HepG2 (cell line): Measurements from ENCODE around the gene GDAP1L1. TPM values are rescaled to one million over a fixed set of nuclear protein-coding genes. Genes with fewer than 3 reads are reported as not detected.
A peak's percentile ranks its signal among the peaks of the same experiment; 100 is the strongest.

ENCODE experiments used
- CBFB ChIP-seq: sonication (generic); formaldehyde crosslinking; IDR thresholded peaks from 2 replicates; pipeline ENCODE4 v1.4.0; 2020; ENCODE audit warnings: missing genetic modification reagents
- CREB1 ChIP-seq, 2 experiments: fragments of 450-650 bp in 1 of 2; IDR thresholded peaks; 2 replicates each; pipeline ENCODE4 v1.6.1; 2016 to 2017; ENCODE audit warnings: control low read depth in 1 of 2, mild to moderate bottlenecking in 1 of 2, missing compliant biosample characterization in 1 of 2, missing genetic modification characterization in 1 of 2
- GZF1 ChIP-seq: sonication (generic); formaldehyde crosslinking; IDR thresholded peaks from 2 replicates; pipeline ENCODE4 v1.5.1; 2020; ENCODE audit warnings: mild to moderate bottlenecking, missing genetic modification reagents
- HOXA9 ChIP-seq: sonication (generic); formaldehyde crosslinking; IDR thresholded peaks from 2 replicates; pipeline ENCODE4 v1.8.1; 2022; ENCODE audit warnings: missing genetic modification reagents, mild to moderate bottlenecking, moderate library complexity, borderline replicate concordance
- ISL2 ChIP-seq: sonication (generic); formaldehyde crosslinking; IDR thresholded peaks from 2 replicates; pipeline ENCODE4 v1.5.0; 2020; ENCODE audit warnings: missing genetic modification reagents
- NCOA1 ChIP-seq: sonication (generic); formaldehyde crosslinking; IDR thresholded peaks from 2 replicates; pipeline ENCODE4 v1.9.0; 2021; ENCODE audit warnings: missing genetic modification reagents
- NCOA2 ChIP-seq: sonication (generic); formaldehyde crosslinking; IDR thresholded peaks from 2 replicates; pipeline ENCODE4 v1.8.0; 2022; ENCODE audit warnings: inconsistent platforms
- NFIC ChIP-seq: IDR thresholded peaks from 2 replicates; pipeline ENCODE4 v1.6.1; 2012; ENCODE audit warnings: mild to moderate bottlenecking, low read length, inconsistent platforms
- NFRKB ChIP-seq: fragments of 450-650 bp; IDR thresholded peaks from 2 replicates; pipeline ENCODE4 v1.6.1; 2017
- PCBP2 ChIP-seq: fragments of 200-400 bp; formaldehyde crosslinking; optimal IDR thresholded peaks from 2 replicates; pipeline ENCODE3; 2018; ENCODE audit warnings: low read length, low read depth; ENCODE audit not compliant: poor library complexity, severe bottlenecking
- PLRG1 ChIP-seq: fragments of 450-650 bp; conservative IDR thresholded peaks from 2 replicates; pipeline ENCODE4 v1.6.1; 2016
- SALL1 ChIP-seq: sonication (generic); formaldehyde crosslinking; IDR thresholded peaks from 2 replicates; pipeline ENCODE4 v1.8.0; 2022; ENCODE audit warnings: mild to moderate bottlenecking, missing genetic modification reagents
- SMC3 ChIP-seq: IDR thresholded peaks from 2 replicates; pipeline ENCODE4 v1.6.1; 2011; ENCODE audit warnings: low read length, improper control_type of control experiment
- YEATS2 ChIP-seq: sonication (generic); formaldehyde crosslinking; IDR thresholded peaks from 2 replicates; pipeline ENCODE4 v1.4.0; 2020; ENCODE audit warnings: missing genetic modification reagents, borderline replicate concordance
- ZBTB20 ChIP-seq: sonication (generic); formaldehyde crosslinking; IDR thresholded peaks from 2 replicates; pipeline ENCODE4 v1.8.1; 2023; ENCODE audit warnings: missing genetic modification reagents, low read depth, mild to moderate bottlenecking, borderline replicate concordance
- ZFP82 ChIP-seq: sonication (generic); formaldehyde crosslinking; IDR thresholded peaks from 2 replicates; pipeline ENCODE4 v1.5.1; 2020; ENCODE audit warnings: mild to moderate bottlenecking, missing genetic modification reagents, borderline replicate concordance
- ZMYM4 ChIP-seq: sonication (generic); formaldehyde crosslinking; IDR thresholded peaks from 2 replicates; pipeline ENCODE4 v1.8.1; 2023; ENCODE audit warnings: mild to moderate bottlenecking, missing genetic modification reagents
- ZNF143 ChIP-seq: sonication (generic); formaldehyde crosslinking; IDR thresholded peaks from 2 replicates; pipeline ENCODE4 v1.4.0; 2020; ENCODE audit warnings: missing genetic modification reagents
- ZNF33A ChIP-seq: sonication (generic); formaldehyde crosslinking; IDR thresholded peaks from 2 replicates; pipeline ENCODE4 v1.5.1; 2020; ENCODE audit warnings: missing genetic modification reagents, mild to moderate bottlenecking, moderate library complexity, borderline replicate concordance
- ZNF460 ChIP-seq: sonication (generic); formaldehyde crosslinking; IDR thresholded peaks from 2 replicates; pipeline ENCODE4 v1.5.1; 2020; ENCODE audit warnings: missing genetic modification reagents, mild to moderate bottlenecking, borderline replicate concordance
- ZNF616 ChIP-seq: sonication (generic); formaldehyde crosslinking; IDR thresholded peaks from 2 replicates; pipeline ENCODE4 v1.5.0; 2020; ENCODE audit warnings: low read depth, mild to moderate bottlenecking, missing genetic modification reagents
- ZNF782 ChIP-seq: sonication (generic); formaldehyde crosslinking; IDR thresholded peaks from 2 replicates; pipeline ENCODE4 v1.4.0; 2020; ENCODE audit warnings: missing genetic modification reagents, mild to moderate bottlenecking, borderline replicate concordance
- ZNF891 ChIP-seq: sonication (generic); formaldehyde crosslinking; IDR thresholded peaks from 2 replicates; pipeline ENCODE4 v1.5.0; 2020; ENCODE audit warnings: mild to moderate bottlenecking, missing genetic modification reagents
- ZSCAN21 ChIP-seq: sonication (generic); formaldehyde crosslinking; IDR thresholded peaks from 2 replicates; pipeline ENCODE4 v1.8.0; 2022; ENCODE audit warnings: mild to moderate bottlenecking, missing genetic modification reagents, moderate library complexity, borderline replicate concordance
- polyA plus RNA-seq, 8 experiments: library from polyadenylated mRNA; depleted of rRNA in 3 of 8; stranded (reverse) in 7 of 8; unstranded in 1 of 8; fragments of >200 nt; fragmentation: Illumina TruSeq in 4 of 8; extraction: Trizol in 4 of 8; gene quantifications; 2 replicates each; pipeline versions ENCODE4 v1.2.1 to v1.2.3, GENCODE V29; 2011 to 2016; ENCODE audit warnings: low read depth in 4 of 8, missing spikeins in 1 of 8, mixed read lengths in 1 of 8; ENCODE audit not compliant: insufficient read depth in 1 of 8
- total RNA-seq, 5 experiments: library from RNA; depleted of rRNA; stranded (reverse); fragments of >200 nt; fragmentation: Illumina TruSeq; extraction: Trizol; gene quantifications; 2 replicates each; pipeline ENCODE4 v1.2.3, GENCODE V29; 2016; ENCODE audit warnings: low read depth in 1 of 5
- TF ChIP-seq, protein P1 (sequence below): sonication (generic); formaldehyde crosslinking; IDR thresholded peaks from 2 replicates; pipeline ENCODE4 v1.4.0; 2020; ENCODE audit warnings: mild to moderate bottlenecking, missing genetic modification reagents, borderline replicate concordance
- TF ChIP-seq, protein P2 (sequence below), 2 experiments: fragments of 450-650 bp in 1 of 2; sonication (generic) in 1 of 2; formaldehyde crosslinking; IDR thresholded peaks; 2 replicates each; pipeline versions ENCODE4 v1.5.0 to v1.8.0; 2020 to 2022; ENCODE audit warnings: mild to moderate bottlenecking in 1 of 2, missing genetic modification reagents in 1 of 2

Gene GDAP1L1
- total and polyA plus RNA-seq, 2 of the 13 experiments (the other 11 are each of a cell fraction or from before 2014, with no cell fraction given): 0.04 TPM; not detected in 1

DNA sequence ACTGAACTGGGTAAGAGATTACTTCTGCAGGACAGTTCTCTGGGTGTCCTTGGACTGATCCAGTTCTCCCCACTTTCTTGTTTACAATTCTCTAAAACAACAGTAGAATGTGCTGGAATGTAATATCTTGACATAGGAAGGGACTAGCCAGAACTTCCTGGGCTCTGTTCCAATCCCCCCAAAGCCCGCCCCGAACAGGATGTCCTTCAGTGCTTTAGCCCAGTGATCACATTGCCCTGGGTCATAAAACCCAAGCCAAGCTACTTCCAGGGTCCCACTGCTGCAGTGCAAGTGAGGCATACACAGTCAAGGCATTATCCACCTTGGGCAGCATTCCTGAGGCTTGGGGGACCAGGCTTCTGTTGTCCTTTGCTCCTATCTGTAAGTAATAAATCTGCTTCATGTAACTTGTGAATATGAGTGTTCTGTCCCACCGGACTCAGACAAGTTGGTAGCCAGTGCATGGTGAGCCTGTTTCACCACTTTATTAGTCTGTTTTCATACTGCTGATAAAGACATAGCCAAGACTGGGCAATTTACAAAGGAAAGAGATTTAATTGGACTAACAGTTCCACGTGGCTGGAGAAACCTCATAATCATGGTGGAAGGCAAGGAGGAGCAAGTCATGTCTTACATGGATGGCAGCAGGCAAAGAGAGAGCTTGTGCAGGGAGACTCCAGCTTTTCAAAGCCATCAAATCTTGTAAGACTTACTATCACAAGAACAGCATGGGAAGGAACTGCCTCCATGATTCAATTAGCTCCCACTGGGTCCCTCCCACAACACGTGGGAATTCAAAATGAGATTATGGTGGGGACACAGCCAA, 40.4 kb downstream of the GDAP1L1 start (continued):
- TF ChIP-seq ZNF616 (CRISPR knock-in tag) (no peak), ISL2 (CRISPR knock-in tag) (no peak), SMC3 (no peak; the same call in 1 of the 2 replicates), NFRKB (no peak), ZBTB20 (no peak), ZSCAN21 (CRISPR knock-in tag) (no peak), NCOA1 (CRISPR knock-in tag) (no peak), ZNF143 (CRISPR knock-in tag) (no peak), PLRG1 (no peak), SALL1 (CRISPR knock-in tag) (peak; percentile 68), NCOA2 (CRISPR knock-in tag) (peak; percentile 54; the same call in 1 of the 2 replicates), CREB1 (IDR thresholded peaks at IDR 0.05) (no peak), CREB1 (CRISPR knock-in tag; IDR thresholded peaks at IDR 0.05) (no peak), GZF1 (CRISPR knock-in tag) (no peak), ZNF33A (CRISPR knock-in tag) (no peak), YEATS2 (CRISPR knock-in tag) (no peak), ZNF782 (CRISPR knock-in tag) (no peak; the same call in 1 of the 2 replicates), ZNF460 (CRISPR knock-in tag) (no peak), ZFP82 (CRISPR knock-in tag) (no peak), HOXA9 (CRISPR knock-in tag) (no peak), PCBP2 (no peak), ZMYM4 (CRISPR knock-in tag) (peak; percentile 59; the same call in 1 of the 2 replicates), NFIC (no peak), ZNF891 (no peak), CBFB (no peak)
- TF ChIP-seq, protein P1, sequence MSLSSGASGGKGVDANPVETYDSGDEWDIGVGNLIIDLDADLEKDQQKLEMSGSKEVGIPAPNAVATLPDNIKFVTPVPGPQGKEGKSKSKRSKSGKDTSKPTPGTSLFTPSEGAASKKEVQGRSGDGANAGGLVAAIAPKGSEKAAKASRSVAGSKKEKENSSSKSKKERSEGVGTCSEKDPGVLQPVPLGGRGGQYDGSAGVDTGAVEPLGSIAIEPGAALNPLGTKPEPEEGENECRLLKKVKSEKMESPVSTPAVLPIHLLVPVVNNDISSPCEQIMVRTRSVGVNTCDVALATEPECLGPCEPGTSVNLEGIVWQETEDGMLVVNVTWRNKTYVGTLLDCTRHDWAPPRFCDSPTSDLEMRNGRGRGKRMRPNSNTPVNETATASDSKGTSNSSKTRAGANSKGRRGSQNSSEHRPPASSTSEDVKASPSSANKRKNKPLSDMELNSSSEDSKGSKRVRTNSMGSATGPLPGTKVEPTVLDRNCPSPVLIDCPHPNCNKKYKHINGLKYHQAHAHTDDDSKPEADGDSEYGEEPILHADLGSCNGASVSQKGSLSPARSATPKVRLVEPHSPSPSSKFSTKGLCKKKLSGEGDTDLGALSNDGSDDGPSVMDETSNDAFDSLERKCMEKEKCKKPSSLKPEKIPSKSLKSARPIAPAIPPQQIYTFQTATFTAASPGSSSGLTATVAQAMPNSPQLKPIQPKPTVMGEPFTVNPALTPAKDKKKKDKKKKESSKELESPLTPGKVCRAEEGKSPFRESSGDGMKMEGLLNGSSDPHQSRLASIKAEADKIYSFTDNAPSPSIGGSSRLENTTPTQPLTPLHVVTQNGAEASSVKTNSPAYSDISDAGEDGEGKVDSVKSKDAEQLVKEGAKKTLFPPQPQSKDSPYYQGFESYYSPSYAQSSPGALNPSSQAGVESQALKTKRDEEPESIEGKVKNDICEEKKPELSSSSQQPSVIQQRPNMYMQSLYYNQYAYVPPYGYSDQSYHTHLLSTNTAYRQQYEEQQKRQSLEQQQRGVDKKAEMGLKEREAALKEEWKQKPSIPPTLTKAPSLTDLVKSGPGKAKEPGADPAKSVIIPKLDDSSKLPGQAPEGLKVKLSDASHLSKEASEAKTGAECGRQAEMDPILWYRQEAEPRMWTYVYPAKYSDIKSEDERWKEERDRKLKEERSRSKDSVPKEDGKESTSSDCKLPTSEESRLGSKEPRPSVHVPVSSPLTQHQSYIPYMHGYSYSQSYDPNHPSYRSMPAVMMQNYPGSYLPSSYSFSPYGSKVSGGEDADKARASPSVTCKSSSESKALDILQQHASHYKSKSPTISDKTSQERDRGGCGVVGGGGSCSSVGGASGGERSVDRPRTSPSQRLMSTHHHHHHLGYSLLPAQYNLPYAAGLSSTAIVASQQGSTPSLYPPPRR (CRISPR knock-in tag): no peak
- TF ChIP-seq, protein P2, sequence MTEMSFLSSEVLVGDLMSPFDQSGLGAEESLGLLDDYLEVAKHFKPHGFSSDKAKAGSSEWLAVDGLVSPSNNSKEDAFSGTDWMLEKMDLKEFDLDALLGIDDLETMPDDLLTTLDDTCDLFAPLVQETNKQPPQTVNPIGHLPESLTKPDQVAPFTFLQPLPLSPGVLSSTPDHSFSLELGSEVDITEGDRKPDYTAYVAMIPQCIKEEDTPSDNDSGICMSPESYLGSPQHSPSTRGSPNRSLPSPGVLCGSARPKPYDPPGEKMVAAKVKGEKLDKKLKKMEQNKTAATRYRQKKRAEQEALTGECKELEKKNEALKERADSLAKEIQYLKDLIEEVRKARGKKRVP (CRISPR knock-in tag; IDR thresholded peaks at IDR 0.05): no peak
